Measurements from ENCODE around the gene RNF220.

GRCh38 chr1:44423591-44424537 lies 18.8 kb downstream of the RNF220 start:
- no peak for TF ChIP-seq EZH2phosphoT487 (IDR thresholded peaks at IDR 0.05; ENCODE audit: borderline replicate concordance, low read length)
- no peak for TF ChIP-seq EZH2 (IDR thresholded peaks at IDR 0.05; ENCODE audit: low read length, unreplicated experiment)
- no peak; the same call in 1 of the 2 replicates for TF ChIP-seq CTCF (conservative IDR thresholded peaks at IDR 0.05; ENCODE audit: low read depth, low read length)
